ENCODE data around the gene MTHFS. TPM values are rescaled to one million over a fixed set of nuclear protein-coding genes. Genes with fewer than 3 reads are reported as not detected.
A peak's percentile ranks its signal among the peaks of the same experiment; 100 is the strongest.
"Not testable (repeated sequence)": the region's sequence is repeated elsewhere in the genome, so short reads cannot be mapped to it uniquely, and the experiment has no call there.

The MTHFS gene
- total RNA-seq, 1 donor from 2014 or later, result 11.9 TPM

DNA sequence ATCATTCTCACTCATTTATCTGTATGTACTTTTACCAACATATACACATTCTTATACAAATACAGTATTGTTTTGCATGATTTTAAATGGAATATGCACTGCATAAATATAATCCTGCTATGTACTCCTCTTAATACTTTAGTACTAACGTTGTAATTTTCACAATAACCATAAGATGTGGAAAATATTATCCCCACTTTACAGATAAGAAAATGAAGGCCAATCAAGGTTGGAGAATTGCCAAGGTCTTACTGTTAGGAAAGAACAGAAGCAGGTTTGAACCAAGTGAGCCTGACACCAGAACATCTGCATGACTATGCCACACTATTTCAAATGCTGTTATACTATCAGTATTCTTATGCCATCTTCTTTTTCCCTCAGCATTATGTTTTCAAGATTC is 41.3 kb upstream of the MTHFS start:
- H3K27ac Mint-ChIP-seq (ENCODE audit: unreplicated experiment), result no peak overlapping the region

DNA sequence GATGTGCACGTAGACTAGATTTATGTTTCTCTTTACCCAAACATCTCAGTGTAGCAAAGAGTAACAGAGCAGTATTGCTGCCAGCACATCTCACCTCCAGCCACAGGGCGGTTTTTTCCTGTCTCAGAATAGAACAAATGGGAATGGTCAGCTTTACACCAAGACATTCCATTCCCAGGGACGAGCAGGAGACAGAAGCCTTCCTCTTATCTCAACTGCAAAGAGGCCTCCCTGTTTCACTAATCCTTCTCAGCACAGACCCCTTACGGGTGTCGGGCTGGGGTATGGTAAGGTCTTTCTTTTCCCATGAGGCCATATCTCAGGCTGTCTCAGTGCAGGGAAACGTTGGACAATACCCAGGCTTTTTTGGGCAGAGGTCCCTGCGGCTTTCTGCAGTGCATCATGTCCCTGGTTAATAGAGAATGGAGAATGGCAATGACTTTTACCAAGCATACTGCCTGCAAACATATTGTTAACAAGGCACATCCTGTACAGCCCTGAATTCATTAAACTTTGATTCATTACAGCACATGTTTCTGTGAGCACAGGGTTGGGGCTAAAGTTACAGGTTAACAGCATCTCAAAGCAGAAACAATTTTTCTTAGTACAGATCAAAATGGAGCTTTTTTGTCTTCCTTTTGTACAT is 38.9 kb upstream of the MTHFS start:
- H3K27ac Mint-ChIP-seq (ENCODE audit: unreplicated experiment), result peak overlapping the region; percentile 6
- not testable (repeated sequence) for H3K36me3 Mint-ChIP-seq (ENCODE audit: low read depth); DNase-seq (ENCODE audit: low read depth, low spot score); H3K4me3 Mint-ChIP-seq; H3K9me3 Mint-ChIP-seq; H3K27me3 Mint-ChIP-seq (ENCODE audit: low read depth); H3K4me1 Mint-ChIP-seq

More for the DNA sequence above, 41.3 kb upstream of the MTHFS start:
- peaks cover 5% of the 10 kb centered on the region for H3K9me3 Mint-ChIP-seq
- H3K27me3 Mint-ChIP-seq (ENCODE audit: low read depth), result peaks cover 3% of the 10 kb centered on the region
- no peak for TF ChIP-seq CTCF (conservative IDR thresholded peaks at IDR 0.05)
- no peak for DNase-seq (ENCODE audit: low read depth, low spot score)
- H3K4me1 Mint-ChIP-seq, result no peaks in the 10 kb centered on the region
- H3K4me3 Mint-ChIP-seq, result no peak overlapping the region
- no peaks in the 10 kb centered on the region for H3K36me3 Mint-ChIP-seq (ENCODE audit: low read depth)

GRCh38 chr15:79933231-79933630 is 36.4 kb upstream of the MTHFS start:
- no peak overlapping the region for H3K27ac Mint-ChIP-seq (ENCODE audit: unreplicated experiment)

DNA sequence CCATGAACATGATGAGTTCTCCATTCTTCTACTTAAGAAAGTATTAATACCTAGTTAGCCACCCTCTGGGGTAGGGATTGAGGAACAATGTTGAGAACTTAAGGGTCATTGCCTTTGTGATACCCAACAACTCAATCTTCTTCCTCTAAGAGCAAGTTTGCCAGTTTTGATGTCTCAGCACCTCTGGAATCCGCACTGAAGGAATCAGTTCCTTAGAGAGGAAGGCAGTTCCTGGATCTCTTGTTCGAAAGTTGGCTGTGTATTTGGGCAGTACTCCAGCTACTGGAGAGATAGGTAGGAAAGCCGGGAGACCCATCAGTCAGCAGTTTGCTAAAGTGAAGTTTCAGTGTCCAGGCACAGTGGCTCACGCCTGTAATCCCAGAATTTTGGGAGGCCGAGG is 35.6 kb upstream of the MTHFS start:
- Mint-ChIP-seq H3K4me1 (no peaks in the 10 kb centered on the region), H3K36me3 (ENCODE audit: low read depth) (no peaks in the 10 kb centered on the region), H3K27me3 (ENCODE audit: low read depth) (peaks cover 6% of the 10 kb centered on the region), H3K9me3 (peaks cover 3% of the 10 kb centered on the region), H3K4me3 (no peak overlapping the region), H3K27ac (ENCODE audit: unreplicated experiment) (no peak overlapping the region)
- no peak for DNase-seq (ENCODE audit: low read depth, low spot score)
- TF ChIP-seq CTCF (conservative IDR thresholded peaks at IDR 0.05), result no peak

More at GRCh38 chr15:79933231-79933630, 36.4 kb upstream of the MTHFS start:
- no peak for TF ChIP-seq CTCF (conservative IDR thresholded peaks at IDR 0.05)
- Mint-ChIP-seq H3K27me3 (ENCODE audit: low read depth) (peaks cover 6% of the 10 kb centered on the region), H3K4me3 (no peak overlapping the region), H3K4me1 (no peaks in the 10 kb centered on the region), H3K9me3 (peaks cover 5% of the 10 kb centered on the region), H3K36me3 (ENCODE audit: low read depth) (no peaks in the 10 kb centered on the region)
- DNase-seq (ENCODE audit: low read depth, low spot score), result no peak

- Mint-ChIP-seq H3K27me3 (ENCODE audit: low read depth) (peaks cover 6% of the 10 kb centered on the region), H3K4me1 (no peaks in the 10 kb centered on the region), H3K27ac (ENCODE audit: unreplicated experiment) (no peak overlapping the region), H3K4me3 (no peak overlapping the region), H3K9me3 (peaks cover 5% of the 10 kb centered on the region), H3K36me3 (ENCODE audit: low read depth) (peaks cover 4% of the 10 kb centered on the region)
- no peak for TF ChIP-seq CTCF (conservative IDR thresholded peaks at IDR 0.05)
- DNase-seq (ENCODE audit: low read depth, low spot score), result no peak
Observed at GRCh38 chr15:79930516-79930915, 33.7 kb upstream of the MTHFS start.

DNA sequence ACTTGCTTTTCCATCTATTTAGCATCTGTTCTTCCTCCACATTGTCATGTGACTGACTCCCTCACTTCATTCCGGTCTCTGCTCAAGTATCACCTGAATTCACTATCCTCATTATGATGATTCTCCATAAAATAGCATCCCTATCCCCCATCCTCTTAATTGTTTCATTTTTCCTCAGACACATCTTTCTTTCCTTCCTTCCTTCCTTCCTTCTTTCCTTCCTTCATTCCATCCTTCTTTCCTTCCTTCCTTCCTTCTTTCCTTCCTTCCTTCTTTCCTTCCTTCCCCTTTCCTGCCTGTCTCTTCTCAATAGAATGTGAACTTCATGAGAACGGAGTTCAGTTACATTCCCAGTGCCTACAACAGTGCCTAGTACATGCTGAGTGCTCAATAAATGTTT is 32.6 kb upstream of the MTHFS start:
- H3K27me3 Mint-ChIP-seq (ENCODE audit: low read depth), result peaks cover 6% of the 10 kb centered on the region
- no peak overlapping the region for H3K27ac Mint-ChIP-seq (ENCODE audit: unreplicated experiment)
- no peak for DNase-seq (ENCODE audit: low read depth, low spot score)
- H3K4me3 Mint-ChIP-seq, result no peak overlapping the region
- H3K4me1 Mint-ChIP-seq, result no peaks in the 10 kb centered on the region
- H3K9me3 Mint-ChIP-seq, result peaks cover 5% of the 10 kb centered on the region
- no peak for TF ChIP-seq CTCF (conservative IDR thresholded peaks at IDR 0.05)
- H3K36me3 Mint-ChIP-seq (ENCODE audit: low read depth), result peaks cover 6% of the 10 kb centered on the region

- H3K9me3 Mint-ChIP-seq, result peaks cover 13% of the 10 kb centered on the region
- H3K27ac Mint-ChIP-seq (ENCODE audit: unreplicated experiment); H3K4me3 Mint-ChIP-seq; DNase-seq (ENCODE audit: low read depth, low spot score): not testable (repeated sequence)
- H3K27me3 Mint-ChIP-seq (ENCODE audit: low read depth), result peaks cover 11% of the 10 kb centered on the region
- peaks cover 24% of the 10 kb centered on the region for H3K36me3 Mint-ChIP-seq (ENCODE audit: low read depth)
- peaks cover 23% of the 10 kb centered on the region for H3K4me1 Mint-ChIP-seq
Observed at GRCh38 chr15:79926116-79926515, 29.3 kb upstream of the MTHFS start.
